RWPE2 (cell line): ENCODE results near the gene EN2.

Experiments used
- ATAC-seq: fragments of 200-7000 bp; cut with Tn5 transposase; 3 replicates; pipeline ENCODE4 v1.9.1; 2021; ENCODE audit warnings: low read depth
- DNase-seq: peaks from one replicate; pipeline ENCODE4 v3.0.0-alpha.2; 2020; ENCODE audit warnings: low spot score
- H3K27ac ChIP-seq: fragments of 450-650 bp; 2 replicates; pipeline ENCODE4 v1.5.1; 2017; ENCODE audit warnings: mild to moderate bottlenecking; ENCODE audit not compliant: poor library complexity, severe bottlenecking
- H3K27me3 ChIP-seq: fragments of 250-450 bp; sonication (Bioruptor Pico); 2 replicates; pipeline ENCODE4 v1.5.1; 2021; ENCODE audit warnings: mild to moderate bottlenecking, moderate library complexity; ENCODE audit not compliant: insufficient read depth, poor library complexity, severe bottlenecking
- H3K36me3 ChIP-seq: fragments of 250-450 bp; sonication (Bioruptor Pico); 2 replicates; pipeline ENCODE4 v1.5.1; 2020; ENCODE audit warnings: low read depth, mild to moderate bottlenecking, moderate library complexity
- H3K4me1 ChIP-seq: fragments of 250-450 bp; sonication (Bioruptor Pico); 2 replicates; pipeline ENCODE4 v1.5.1; 2021; ENCODE audit warnings: mild to moderate bottlenecking, moderate library complexity; ENCODE audit not compliant: insufficient read depth, poor library complexity, severe bottlenecking
- H3K4me3 ChIP-seq: fragments of 250-450 bp; sonication (Bioruptor Pico); 2 replicates; pipeline ENCODE4 v1.5.1; 2021; ENCODE audit warnings: mild to moderate bottlenecking, moderate library complexity; ENCODE audit not compliant: severe bottlenecking
- H3K9me3 ChIP-seq: fragments of 250-450 bp; sonication (Bioruptor Pico); 2 replicates; pipeline ENCODE4 v1.5.1; 2021; ENCODE audit warnings: mild to moderate bottlenecking, moderate library complexity; ENCODE audit not compliant: severe bottlenecking
- TF ChIP-seq, protein P1 (sequence below): fragments of 450-650 bp; IDR thresholded peaks from one replicate; pipeline ENCODE4 v1.5.1; 2017; ENCODE audit warnings: mild to moderate bottlenecking, moderate library complexity; ENCODE audit not compliant: poor library complexity, severe bottlenecking

The EN2 gene

DNA sequence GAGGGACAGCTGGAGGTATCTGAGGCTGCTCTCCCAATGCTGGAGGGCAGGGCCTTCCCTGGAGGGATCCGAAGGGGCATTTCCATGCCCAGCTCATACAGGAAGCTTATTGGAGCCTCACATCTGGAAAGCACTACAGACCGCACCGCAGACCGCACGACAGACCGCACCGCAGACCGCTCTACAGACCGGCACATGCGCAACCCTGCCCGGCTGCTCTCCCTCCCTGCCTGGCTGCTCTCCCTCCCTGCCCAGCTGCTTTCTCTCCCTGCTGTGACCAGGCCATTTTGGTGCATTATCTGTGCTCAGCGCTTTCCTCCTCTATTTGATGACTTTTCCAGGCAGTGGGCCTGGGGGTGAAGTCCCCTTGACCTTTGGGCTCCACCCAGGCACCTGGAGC lies 39.6 kb upstream of the EN2 start:
- Histone ChIP-seq H3K4me1 (no peaks in the 10 kb centered on the region), H3K36me3 (no peaks in the 10 kb centered on the region), H3K9me3 (no peaks in the 10 kb centered on the region), H3K4me3 (no peak overlapping the region), H3K27me3 (peaks cover 16% of the 10 kb centered on the region), H3K27ac (no peak overlapping the region)
- TF ChIP-seq, protein P1, sequence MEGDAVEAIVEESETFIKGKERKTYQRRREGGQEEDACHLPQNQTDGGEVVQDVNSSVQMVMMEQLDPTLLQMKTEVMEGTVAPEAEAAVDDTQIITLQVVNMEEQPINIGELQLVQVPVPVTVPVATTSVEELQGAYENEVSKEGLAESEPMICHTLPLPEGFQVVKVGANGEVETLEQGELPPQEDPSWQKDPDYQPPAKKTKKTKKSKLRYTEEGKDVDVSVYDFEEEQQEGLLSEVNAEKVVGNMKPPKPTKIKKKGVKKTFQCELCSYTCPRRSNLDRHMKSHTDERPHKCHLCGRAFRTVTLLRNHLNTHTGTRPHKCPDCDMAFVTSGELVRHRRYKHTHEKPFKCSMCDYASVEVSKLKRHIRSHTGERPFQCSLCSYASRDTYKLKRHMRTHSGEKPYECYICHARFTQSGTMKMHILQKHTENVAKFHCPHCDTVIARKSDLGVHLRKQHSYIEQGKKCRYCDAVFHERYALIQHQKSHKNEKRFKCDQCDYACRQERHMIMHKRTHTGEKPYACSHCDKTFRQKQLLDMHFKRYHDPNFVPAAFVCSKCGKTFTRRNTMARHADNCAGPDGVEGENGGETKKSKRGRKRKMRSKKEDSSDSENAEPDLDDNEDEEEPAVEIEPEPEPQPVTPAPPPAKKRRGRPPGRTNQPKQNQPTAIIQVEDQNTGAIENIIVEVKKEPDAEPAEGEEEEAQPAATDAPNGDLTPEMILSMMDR: no peak
- DNase-seq (no peak), ATAC-seq (no peak)

DNA sequence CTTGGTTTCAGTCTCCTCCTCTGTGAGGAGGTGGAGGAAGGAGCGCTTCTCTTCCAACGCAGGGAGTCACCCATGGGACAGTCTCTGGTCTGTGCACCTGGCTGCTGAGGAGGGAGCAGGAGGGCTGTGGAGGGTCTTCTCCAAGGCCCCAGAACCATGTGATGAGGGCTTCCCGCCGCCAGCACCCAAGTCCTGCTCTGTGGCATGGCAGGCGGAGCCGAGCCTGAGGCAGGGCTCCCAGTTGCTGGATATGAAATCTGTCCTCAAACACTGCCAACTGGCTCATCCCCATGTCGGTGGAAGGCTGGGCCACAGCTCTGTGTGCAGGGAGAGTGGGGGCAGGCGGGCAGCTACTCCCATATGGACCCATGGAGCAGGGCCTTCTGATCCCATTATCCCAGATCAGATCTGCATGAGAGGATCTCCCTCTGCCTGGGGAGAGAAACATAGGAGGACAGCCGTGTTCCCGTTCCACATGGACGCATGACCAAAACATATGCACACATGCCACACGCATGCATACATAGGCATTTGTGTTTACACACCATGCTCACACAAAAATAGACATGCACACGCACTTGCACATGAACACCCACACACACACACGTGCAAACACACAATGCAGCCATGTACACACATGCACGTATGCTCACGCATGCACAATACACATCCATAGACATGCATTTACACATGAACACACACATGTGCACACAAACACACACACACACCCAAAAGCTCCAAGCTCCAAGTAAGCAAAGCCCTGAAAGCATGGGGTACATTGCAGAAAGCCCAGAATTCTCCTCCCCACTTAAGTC lies 38.8 kb upstream of the EN2 start:
- no peaks in the 10 kb centered on the region for H3K36me3 ChIP-seq
- no peak overlapping the region for H3K4me3 ChIP-seq
- H3K27ac ChIP-seq: no peak overlapping the region
- DNase-seq: no peak
- TF ChIP-seq, protein P1: no peak
- H3K4me1 ChIP-seq: no peaks in the 10 kb centered on the region
- no peak for ATAC-seq
- H3K27me3 ChIP-seq: peaks cover 24% of the 10 kb centered on the region
- no peaks in the 10 kb centered on the region for H3K9me3 ChIP-seq

DNA sequence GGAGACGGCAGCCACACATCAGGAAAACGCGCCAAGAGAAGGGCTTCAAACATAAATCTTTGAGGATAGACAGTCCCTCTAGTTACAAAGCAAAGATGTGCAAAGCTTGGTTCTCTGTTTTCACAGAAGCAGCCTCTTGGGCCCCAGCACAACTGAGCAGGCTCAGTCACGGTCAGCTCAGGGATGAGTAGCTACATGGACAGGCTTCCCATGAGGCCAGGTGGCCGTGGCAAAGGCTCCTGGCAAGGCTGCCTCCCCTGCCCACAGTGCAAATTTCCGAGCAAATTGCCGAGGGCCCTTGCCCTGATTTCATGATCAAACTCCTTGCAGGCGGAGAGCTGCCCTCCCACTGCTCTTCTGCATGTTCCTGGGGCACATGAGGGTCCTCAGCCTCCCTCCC lies 37.8 kb upstream of the EN2 start:
- H3K4me1 ChIP-seq: no peaks in the 10 kb centered on the region
- TF ChIP-seq, protein P1: no peak
- H3K27me3 ChIP-seq: peaks cover 30% of the 10 kb centered on the region
- H3K4me3 ChIP-seq: no peak overlapping the region
- H3K27ac ChIP-seq: no peak overlapping the region
- no peaks in the 10 kb centered on the region for H3K36me3 ChIP-seq
- no peaks in the 10 kb centered on the region for H3K9me3 ChIP-seq
- ATAC-seq (no peak), DNase-seq (no peak)

DNA sequence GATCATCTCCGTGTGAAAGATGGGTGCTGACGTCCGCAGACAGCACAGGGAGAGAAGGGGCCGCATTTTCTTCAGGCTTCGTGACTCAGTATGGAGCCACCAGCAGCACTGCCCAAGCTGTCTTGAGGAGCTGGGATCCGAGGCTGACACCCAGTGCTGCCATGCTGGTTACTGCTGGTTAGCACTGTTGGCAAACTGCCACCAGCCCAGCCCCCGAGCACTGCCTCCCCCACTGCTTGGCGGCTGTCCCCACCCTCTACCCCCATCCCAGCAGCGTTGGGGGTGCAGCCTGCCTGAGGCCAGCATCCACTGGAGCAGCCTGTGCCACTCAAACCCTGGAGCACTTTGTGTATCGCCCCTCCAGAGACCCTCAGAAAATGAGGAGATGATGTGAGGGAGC lies 35.8 kb upstream of the EN2 start:
- Histone ChIP-seq H3K4me1 (no peaks in the 10 kb centered on the region), H3K36me3 (no peaks in the 10 kb centered on the region), H3K27me3 (peaks cover 42% of the 10 kb centered on the region), H3K27ac (no peak overlapping the region), H3K4me3 (no peak overlapping the region), H3K9me3 (no peaks in the 10 kb centered on the region)
- ATAC-seq: no peak
- TF ChIP-seq, protein P1: no peak
- no peak for DNase-seq
